K562 (cell line): ENCODE measurements around the gene PCDH1. TPM values are rescaled to one million over a fixed set of nuclear protein-coding genes. Genes with fewer than 3 reads are reported as not detected.
A peak's percentile ranks its signal among the peaks of the same experiment; 100 is the strongest.

Source experiments
- ATAC-seq: fragments of 200-7000 bp; cut with Tn5 transposase; 3 replicates; pipeline ENCODE4 v1.9.1; 2020; ENCODE audit warnings: moderate library complexity
- BruUV-seq: library from RNA; stranded (reverse); fragments of 400-500 nt; replicated peaks from 2 replicates; lab custom pipeline; 2021; lab: Mats Ljungman, UMichigan
- CTCF ChIA-PET: fragments of 300-600 bp; formaldehyde crosslinking; extraction: SDS; loops from one replicate; lab custom pipeline; 2021; ENCODE audit warnings: low intra/inter-chr PET ratio; lab: Yijun Ruan, JAX
- POLR2A ChIA-PET: fragments of 300-600, 350-650 bp; sonication (Branson Sonifier 250); formaldehyde crosslinking; extraction: SDS; loops from one replicate; lab custom pipeline; 2021; ENCODE audit warnings: antibody characterized with exemption, inconsistent platforms; lab: Yijun Ruan, JAX
- DNase-seq, 4 experiments: peaks; one replicate each; pipeline versions ENCODE4 v3.0.0 to v3.0.0-alpha.2; 2011 to 2018; ENCODE audit warnings: low spot score in 3 of 4, mixed read lengths in 3 of 4; ENCODE audit errors: extremely low read depth in 1 of 4
- FAIRE-seq: peaks from 2 replicates; lab custom pipeline; 2011; peaks lifted over from hg19 to GRCh38; lab: Jason Lieb, UNC
- H2AFZ ChIP-seq: 2 replicates; pipeline ENCODE4 v1.6.0; 2011; ENCODE audit warnings: low read depth, low read length, control low read depth, inconsistent platforms
- H3K27ac ChIP-seq: fragments of 200-600 bp; 3 replicates; pipeline ENCODE4 v1.8.0; 2011; ENCODE audit warnings: low read depth, mild to moderate bottlenecking, control low read depth, inconsistent platforms, low read length, moderate library complexity, mixed read lengths; ENCODE audit errors: extremely low read depth
- H3K27me3 ChIP-seq, 2 experiments: fragments of 300-600 bp in 1 of 2; 2 replicates in 1 of 2; 3 replicates in 1 of 2; pipeline versions ENCODE4 v1.6.0 to v1.8.0; 2011; ENCODE audit warnings: inconsistent platforms in 2 of 2, low read length in 2 of 2, mild to moderate bottlenecking in 1 of 2, mixed read lengths in 1 of 2, moderate library complexity in 1 of 2; ENCODE audit not compliant: control insufficient read depth in 2 of 2, insufficient read depth in 2 of 2
- H3K36me3 ChIP-seq: fragments of 300-600 bp; 3 replicates; pipeline ENCODE4 v1.8.0; 2011; ENCODE audit warnings: mild to moderate bottlenecking, low read length, inconsistent platforms; ENCODE audit not compliant: control insufficient read depth, insufficient read depth
- H3K4me1 ChIP-seq, 2 experiments: fragments of 200-600 bp in 1 of 2; replicated peaks in 1 of 2; 2 replicates in 1 of 2; 3 replicates in 1 of 2; pipeline versions ENCODE4 v1.5.1 to v1.8.0; 2011; ENCODE audit warnings: inconsistent platforms in 2 of 2, low read length in 2 of 2, mild to moderate bottlenecking in 1 of 2, mixed read lengths in 1 of 2, moderate library complexity in 1 of 2; ENCODE audit not compliant: control insufficient read depth in 2 of 2, insufficient read depth in 2 of 2
- H3K4me2 ChIP-seq: 2 replicates; pipeline ENCODE4 v1.6.1; 2011; ENCODE audit warnings: low read length, control low read depth, inconsistent platforms, mixed read lengths; ENCODE audit not compliant: insufficient read depth
- H3K4me3 ChIP-seq: fragments of 200-600 bp; sonication (generic), shearing (Covaris generic); 2 replicates; pipeline ENCODE4 v1.5.1; 2016; ENCODE audit warnings: control low read depth, inconsistent platforms
- H3K79me2 ChIP-seq: fragments of 200-600 bp; 3 replicates; pipeline ENCODE4 v1.8.0; 2011; ENCODE audit warnings: low read length, inconsistent platforms; ENCODE audit not compliant: control insufficient read depth, insufficient read depth
- H3K9ac ChIP-seq, 2 experiments: 2 replicates each; pipeline versions ENCODE4 v1.6.0 to v1.6.1; 2011; ENCODE audit warnings: low read depth in 2 of 2, low read length in 2 of 2, control low read depth in 1 of 2, inconsistent platforms in 1 of 2, mild to moderate bottlenecking in 1 of 2, mixed read lengths in 1 of 2; ENCODE audit not compliant: insufficient read depth in 1 of 2
- H3K9me1 ChIP-seq: one replicate; pipeline ENCODE4 v1.6.0; 2011; ENCODE audit warnings: inconsistent platforms, mild to moderate bottlenecking, low read length, moderate library complexity; ENCODE audit not compliant: control insufficient read depth, insufficient read depth
- H3K9me3 ChIP-seq: replicated peaks from 2 replicates; pipeline ENCODE4 v1.5.1; 2011; ENCODE audit warnings: low read depth, low read length, inconsistent platforms; ENCODE audit not compliant: control insufficient read depth, insufficient read depth
- H4K20me1 ChIP-seq: replicated peaks from 2 replicates; pipeline ENCODE4 v1.6.1; 2011; ENCODE audit warnings: low read length, inconsistent platforms, mixed read lengths; ENCODE audit not compliant: control insufficient read depth, insufficient read depth
- ADNP ChIP-seq: fragments of 200-800 bp; sonication (Bioruptor generic); IDR thresholded peaks from 2 replicates; pipeline ENCODE4 v1.6.1; 2016; ENCODE audit warnings: missing genetic modification characterization, missing compliant biosample characterization
- ARID3A ChIP-seq: IDR thresholded peaks from 2 replicates; pipeline ENCODE4 v1.6.1; 2012; ENCODE audit warnings: low read depth, low read length, improper control_type of control experiment, borderline replicate concordance
- ATF3 ChIP-seq, 2 experiments: fragments of 450-650 bp in 1 of 2; sonication (generic) in 1 of 2; formaldehyde crosslinking in 1 of 2; IDR thresholded peaks in 1 of 2; conservative IDR thresholded peaks in 1 of 2; 2 replicates each; pipeline versions ENCODE4 v1.6.1 to v1.8.1; 2016 to 2023; ENCODE audit warnings: mild to moderate bottlenecking in 2 of 2, moderate library complexity in 2 of 2, inconsistent platforms in 1 of 2, missing genetic modification reagents in 1 of 2
- BCOR ChIP-seq: fragments of 450-650 bp; IDR thresholded peaks from 2 replicates; pipeline ENCODE4 v1.6.1; 2016
- ETV5 ChIP-seq: sonication (generic); formaldehyde crosslinking; IDR thresholded peaks from 2 replicates; pipeline ENCODE4 v1.4.0; 2020; ENCODE audit warnings: low read depth, mild to moderate bottlenecking, missing genetic modification reagents
- HDAC2 ChIP-seq: fragments of 450-650 bp; IDR thresholded peaks from 2 replicates; pipeline ENCODE4 v1.6.1; 2016; ENCODE audit warnings: mild to moderate bottlenecking
- KDM1A ChIP-seq, 2 experiments: fragments of 450-650 bp; IDR thresholded peaks; 2 replicates each; pipeline ENCODE4 v1.6.1; 2016; ENCODE audit warnings: mild to moderate bottlenecking in 2 of 2
- MEF2D ChIP-seq: conservative IDR thresholded peaks from 2 replicates; pipeline ENCODE4 v1.6.1; 2016; ENCODE audit warnings: low read depth, missing genetic modification characterization, missing compliant biosample characterization
- MYBL2 ChIP-seq, 2 experiments: fragments of 450-650 bp in 1 of 2; sonication (generic) in 1 of 2; formaldehyde crosslinking in 1 of 2; IDR thresholded peaks; 2 replicates each; pipeline versions ENCODE4 v1.6.1 to v1.8.1; 2017 to 2022; ENCODE audit warnings: borderline replicate concordance in 1 of 2, inconsistent platforms in 1 of 2, low read depth in 1 of 2, mild to moderate bottlenecking in 1 of 2, missing genetic modification reagents in 1 of 2, moderate library complexity in 1 of 2
- RBM25 ChIP-seq: fragments of 200-400 bp; formaldehyde crosslinking; IDR thresholded peaks from 2 replicates; pipeline ENCODE4 v1.6.1; 2018; ENCODE audit warnings: low read length, low read depth, moderate library complexity; ENCODE audit not compliant: severe bottlenecking
- SMARCA5 ChIP-seq: fragments of 450-650 bp; IDR thresholded peaks from 2 replicates; pipeline ENCODE4 v1.6.1; 2016
- TFAP4 ChIP-seq: sonication (generic); formaldehyde crosslinking; IDR thresholded peaks from 2 replicates; pipeline ENCODE4 v1.8.0; 2022; ENCODE audit warnings: missing genetic modification reagents, mild to moderate bottlenecking, moderate library complexity, borderline replicate concordance
- XRCC5 ChIP-seq: fragments of 200-400 bp; formaldehyde crosslinking; IDR thresholded peaks from 2 replicates; pipeline ENCODE4 v1.6.1; 2017; ENCODE audit warnings: low read depth, mild to moderate bottlenecking, low read length
- ZFP36 ChIP-seq: fragments of 150-350 bp; IDR thresholded peaks from 2 replicates; pipeline ENCODE4 v1.6.1; 2018; ENCODE audit warnings: low read length, low read depth; ENCODE audit not compliant: partially characterized antibody
- WGBS: fragments of 100-300 bp; shearing (Covaris generic); methylation state at CpG from one replicate; pipeline ENCODE4 v1.1.6; 2016; ENCODE audit warnings: low coverage, mixed read lengths; ENCODE audit not compliant: insufficient coverage; ENCODE audit errors: missing lambda C conversion rate; 5-methylcytosine and 5-hydroxymethylcytosine counted together
- in situ Hi-C: fragments of 300-500 bp; cut with MboI; formaldehyde crosslinking; loops from 4 replicates; pipeline ENCODE4 v1.15.0; 2018; ENCODE audit warnings: inconsistent platforms, mixed read lengths
- intact Hi-C: fragments of 100-400 bp; cut with micrococcal nuclease; formaldehyde crosslinking; loops from 2 replicates; pipeline ENCODE4 v1.14.2; 2022
- polyA plus RNA-seq, 8 experiments: library from polyadenylated mRNA; depleted of rRNA in 4 of 8; stranded (reverse) in 5 of 8; unstranded in 3 of 8; fragments of >200 nt; fragmentation: Nextera tagmentation in 2 of 8; fragmentation: Illumina TruSeq in 1 of 8; extraction: Ambion mirVana in 2 of 8; extraction: Trizol in 1 of 8; gene quantifications; 2 replicates each; pipeline versions ENCODE4 v1.2.1 to v1.2.3, GENCODE V29; 2011 to 2014; ENCODE audit warnings: inconsistent platforms in 1 of 8, missing spikeins in 1 of 8
- total RNA-seq, 7 experiments: library from RNA; depleted of rRNA in 6 of 7; stranded (reverse); fragments of >200 nt in 6 of 7; fragmentation: Illumina TruSeq in 2 of 7; extraction: Trizol in 2 of 7; gene quantifications; 2 replicates each; pipeline versions ENCODE4 v1.2.1 to v1.2.3, GENCODE V29; 2011 to 2021; ENCODE audit warnings: low replicate concordance in 1 of 7

The PCDH1 gene
- total and polyA plus RNA-seq, 9 of the 15 experiments (the other 6 are each of a cell fraction or from before 2014, with no cell fraction given) = 0.11 to 3.6 (median 1.9) TPM; not detected in 1

GRCh38 chr5:141828162-141828561 is 50.0 kb downstream of the PCDH1 start:
- Histone ChIP-seq H3K27me3 (peaks cover 17 to 46% of the 10 kb centered on the region in 2 experiments), H3K9me3 (no peaks in the 10 kb centered on the region), H3K4me1 (peaks cover 2 to 3% of the 10 kb centered on the region in 2 experiments; a peak in 1 of 5 replicates), H2AFZ (no peak overlapping the region), H3K36me3 (no peaks in the 10 kb centered on the region), H3K27ac (no peak overlapping the region), H3K79me2 (no peaks in the 10 kb centered on the region), H4K20me1 (0 out of 2 replicates have a peak, but pooled peaks cover 12% of the 10 kb centered on the region), H3K4me3 (no peak overlapping the region), H3K9me1 (no peaks in the 10 kb centered on the region), H3K4me2 (no peak overlapping the region), H3K9ac (no peak overlapping the region)
- FAIRE-seq (no peak), DNase-seq (no peak), ATAC-seq (no peak)
- intact Hi-C loops = loop anchor here (5.0 kb wide), 1 partner anchor 136 kb away; no protein-coding TSS in a partner anchor
- ChIA-PET POLR2A (interaction anchor here (0.6 kb wide), 1 partner anchor 17 kb away, joined by 3 read pairs; no protein-coding TSS in a partner anchor), CTCF (no interaction called here)
- in situ Hi-C loops = no loop called here
- BruUV-seq = no TSS peak
- TF ChIP-seq BCOR = peak; percentile 82
- TF ChIP-seq ZFP36 = peak; percentile 60
- no peak for TF ChIP-seq MEF2D (tag)
- peak; percentile 44; the same call in 1 of the 2 replicates for TF ChIP-seq ADNP
- 0 out of 2 replicates have a peak, but pooled peaks have one; percentile 32 for TF ChIP-seq SMARCA5
- TF ChIP-seq XRCC5 = no peak
- TF ChIP-seq HDAC2 = peak; percentile 46; the same call in 1 of the 2 replicates
- TF ChIP-seq ATF3 (IDR thresholded peaks at IDR 0.05) = no peak
- TF ChIP-seq ATF3 (CRISPR knock-in tag; conservative IDR thresholded peaks at IDR 0.05) = no peak
- TF ChIP-seq KDM1A (IDR thresholded peaks at IDR 0.05) = peak; percentile 47 to 62; a peak in 3 of 4 replicates
- no peak for TF ChIP-seq MYBL2 (IDR thresholded peaks at IDR 0.05; ENCODE audit: low read depth)
- TF ChIP-seq MYBL2 (CRISPR knock-in tag; IDR thresholded peaks at IDR 0.05; ENCODE audit: borderline replicate concordance) = no peak
- peak; percentile 93 for TF ChIP-seq RBM25
- TF ChIP-seq ETV5 (CRISPR knock-in tag) = no peak
- no peak for TF ChIP-seq TFAP4
- TF ChIP-seq ARID3A = no peak
- 4% methylated on average over 4 of the region's 4 CpGs for WGBS
